ENCODE results near the gene BSDC1. TPM values are rescaled to one million over a fixed set of nuclear protein-coding genes. Genes with fewer than 3 reads are reported as not detected.
"Not testable (repeated sequence)": the region's sequence is repeated elsewhere in the genome, so short reads cannot be mapped to it uniquely, and the experiment has no call there.

BSDC1 gene
- 38.7 and 40.8 TPM in 2 replicates for total RNA-seq (2012; rRNA removed)

- H3K36me3 ChIP-seq (ENCODE audit: insufficient read depth, low read length), result peaks cover 28% of the 10 kb centered on the region
- H3K4me1 ChIP-seq (ENCODE audit: control insufficient read depth, insufficient read depth, low read length), result peaks cover 10% of the 10 kb centered on the region
- H3K4me2 ChIP-seq (ENCODE audit: low read length), result peak within 1 kb of the TSS; percentile 87
- H3K9me3 ChIP-seq (replicated peaks; ENCODE audit: low read length), result no peaks in the 10 kb centered on the region
- H3K4me3 ChIP-seq (ENCODE audit: low read length), result peak within 1 kb of the TSS; percentile 81
- no peaks in the 10 kb centered on the region for H3K27me3 ChIP-seq (ENCODE audit: control insufficient read depth, insufficient read depth, low read length)
- peak within 1 kb of the TSS; percentile 89 for H3K9ac ChIP-seq (ENCODE audit: low read depth, low read length)
Measured at GRCh38 chr1:32394141-32394889, at the start of gene BSDC1. Gene BSDC1 (minus strand): TSS chr1:32394441. CDS start chr1:32394414, 27 bp downstream.

GRCh38 chr1:32441467-32441866 is 47.2 kb upstream of the BSDC1 start:
- not testable (repeated sequence) for H3K4me2 ChIP-seq (ENCODE audit: low read length); H3K9ac ChIP-seq (ENCODE audit: low read depth, low read length); H3K36me3 ChIP-seq (ENCODE audit: insufficient read depth, low read length); H3K4me1 ChIP-seq (ENCODE audit: control insufficient read depth, insufficient read depth, low read length); H3K4me3 ChIP-seq (ENCODE audit: low read length); H3K9me3 ChIP-seq (replicated peaks; ENCODE audit: low read length)
- H3K27me3 ChIP-seq (ENCODE audit: control insufficient read depth, insufficient read depth, low read length), result peaks cover 31% of the 10 kb centered on the region

GRCh38 chr1:32438777-32439176 is 44.5 kb upstream of the BSDC1 start:
- not testable (repeated sequence) for H3K36me3 ChIP-seq (ENCODE audit: insufficient read depth, low read length); H3K4me3 ChIP-seq (ENCODE audit: low read length); H3K9ac ChIP-seq (ENCODE audit: low read depth, low read length); H3K4me1 ChIP-seq (ENCODE audit: control insufficient read depth, insufficient read depth, low read length); H3K9me3 ChIP-seq (replicated peaks; ENCODE audit: low read length); H3K4me2 ChIP-seq (ENCODE audit: low read length)
- H3K27me3 ChIP-seq (ENCODE audit: control insufficient read depth, insufficient read depth, low read length), result peaks cover 22% of the 10 kb centered on the region

- no peak overlapping the region for H3K4me2 ChIP-seq (ENCODE audit: low read length)
- peaks cover 8% of the 10 kb centered on the region for H3K9me3 ChIP-seq (replicated peaks; ENCODE audit: low read length)
- peaks cover 22% of the 10 kb centered on the region for H3K27me3 ChIP-seq (ENCODE audit: control insufficient read depth, insufficient read depth, low read length)
- H3K9ac ChIP-seq (ENCODE audit: low read depth, low read length), result no peak overlapping the region
- H3K36me3 ChIP-seq (ENCODE audit: insufficient read depth, low read length), result no peaks in the 10 kb centered on the region
- H3K4me3 ChIP-seq (ENCODE audit: low read length), result no peak overlapping the region
- no peaks in the 10 kb centered on the region for H3K4me1 ChIP-seq (ENCODE audit: control insufficient read depth, insufficient read depth, low read length)
Measured at GRCh38 chr1:32438136-32438535, 43.9 kb upstream of the BSDC1 start.

- no peak overlapping the region for H3K9ac ChIP-seq (ENCODE audit: low read depth, low read length)
- H3K4me1 ChIP-seq (ENCODE audit: control insufficient read depth, insufficient read depth, low read length), result peaks cover 2% of the 10 kb centered on the region
- H3K4me2 ChIP-seq (ENCODE audit: low read length), result no peak overlapping the region
- H3K27me3 ChIP-seq (ENCODE audit: control insufficient read depth, insufficient read depth, low read length), result peaks cover 40% of the 10 kb centered on the region
- no peaks in the 10 kb centered on the region for H3K9me3 ChIP-seq (replicated peaks; ENCODE audit: low read length)
- H3K4me3 ChIP-seq (ENCODE audit: low read length), result no peak overlapping the region
- no peaks in the 10 kb centered on the region for H3K36me3 ChIP-seq (ENCODE audit: insufficient read depth, low read length)
Measured at GRCh38 chr1:32431736-32432400, 37.6 kb upstream of the BSDC1 start.

GRCh38 chr1:32427264-32427963 is 33.2 kb upstream of the BSDC1 start:
- Histone ChIP-seq H3K4me2 (ENCODE audit: low read length) (peak overlapping the region; percentile 71), H3K27me3 (ENCODE audit: control insufficient read depth, insufficient read depth, low read length) (peaks cover 82% of the 10 kb centered on the region), H3K9ac (ENCODE audit: low read depth, low read length) (no peak overlapping the region), H3K4me3 (ENCODE audit: low read length) (no peak overlapping the region), H3K4me1 (ENCODE audit: control insufficient read depth, insufficient read depth, low read length) (peaks cover 7% of the 10 kb centered on the region), H3K9me3 (replicated peaks; ENCODE audit: low read length) (no peaks in the 10 kb centered on the region), H3K36me3 (ENCODE audit: insufficient read depth, low read length) (no peaks in the 10 kb centered on the region)

- H3K4me3 ChIP-seq (ENCODE audit: low read length), result peak overlapping the region; percentile 54
- H3K4me1 ChIP-seq (ENCODE audit: control insufficient read depth, insufficient read depth, low read length), result peaks cover 7% of the 10 kb centered on the region
- H3K9ac ChIP-seq (ENCODE audit: low read depth, low read length), result no peak overlapping the region
- H3K36me3 ChIP-seq (ENCODE audit: insufficient read depth, low read length), result no peaks in the 10 kb centered on the region
- peak overlapping the region; percentile 71 for H3K4me2 ChIP-seq (ENCODE audit: low read length)
- H3K27me3 ChIP-seq (ENCODE audit: control insufficient read depth, insufficient read depth, low read length), result peaks cover 76% of the 10 kb centered on the region
- H3K9me3 ChIP-seq (replicated peaks; ENCODE audit: low read length), result no peaks in the 10 kb centered on the region
Measured at GRCh38 chr1:32426489-32427255, 32.4 kb upstream of the BSDC1 start.

- H3K4me3 ChIP-seq (ENCODE audit: low read length), result no peak overlapping the region
- no peaks in the 10 kb centered on the region for H3K9me3 ChIP-seq (replicated peaks; ENCODE audit: low read length)
- no peaks in the 10 kb centered on the region for H3K36me3 ChIP-seq (ENCODE audit: insufficient read depth, low read length)
- no peak overlapping the region for H3K4me2 ChIP-seq (ENCODE audit: low read length)
- H3K4me1 ChIP-seq (ENCODE audit: control insufficient read depth, insufficient read depth, low read length), result peaks cover 4% of the 10 kb centered on the region
- peaks cover 40% of the 10 kb centered on the region for H3K27me3 ChIP-seq (ENCODE audit: control insufficient read depth, insufficient read depth, low read length)
- no peak overlapping the region for H3K9ac ChIP-seq (ENCODE audit: low read depth, low read length)
Measured at GRCh38 chr1:32421775-32422174, 27.5 kb upstream of the BSDC1 start.

- H3K36me3 ChIP-seq (ENCODE audit: insufficient read depth, low read length), result no peaks in the 10 kb centered on the region
- no peak overlapping the region for H3K4me3 ChIP-seq (ENCODE audit: low read length)
- H3K9me3 ChIP-seq (replicated peaks; ENCODE audit: low read length), result no peaks in the 10 kb centered on the region
- H3K9ac ChIP-seq (ENCODE audit: low read depth, low read length), result no peak overlapping the region
- H3K27me3 ChIP-seq (ENCODE audit: control insufficient read depth, insufficient read depth, low read length), result peaks cover 20% of the 10 kb centered on the region
- no peak overlapping the region for H3K4me2 ChIP-seq (ENCODE audit: low read length)
- H3K4me1 ChIP-seq (ENCODE audit: control insufficient read depth, insufficient read depth, low read length), result no peaks in the 10 kb centered on the region
Measured at GRCh38 chr1:32414186-32414886, 20.1 kb upstream of the BSDC1 start.

- Histone ChIP-seq H3K27me3 (ENCODE audit: control insufficient read depth, insufficient read depth, low read length) (peaks cover 23% of the 10 kb centered on the region), H3K36me3 (ENCODE audit: insufficient read depth, low read length) (no peaks in the 10 kb centered on the region), H3K4me2 (ENCODE audit: low read length) (no peak overlapping the region), H3K9ac (ENCODE audit: low read depth, low read length) (no peak overlapping the region), H3K4me3 (ENCODE audit: low read length) (no peak overlapping the region), H3K9me3 (replicated peaks; ENCODE audit: low read length) (no peaks in the 10 kb centered on the region), H3K4me1 (ENCODE audit: control insufficient read depth, insufficient read depth, low read length) (no peaks in the 10 kb centered on the region)
Measured at GRCh38 chr1:32413507-32414185, 19.4 kb upstream of the BSDC1 start.

Measured in skeletal muscle satellite cell (primary cell).